Urinary bladder (tissue), 4 donors: Measurements from ENCODE around the gene RPUSD3. TPM values are rescaled to one million over a fixed set of nuclear protein-coding genes. Genes with fewer than 3 reads are reported as not detected.
A peak's percentile ranks its signal among the peaks of the same experiment; 100 is the strongest.

Experiments used
- DNase-seq: peaks from one replicate; pipeline ENCODE4 v3.0.0-alpha.2; 2015; ENCODE audit errors: extremely low spot score
- H3K27ac ChIP-seq: one replicate; pipeline ENCODE4 v1.5.1; 2013; ENCODE audit warnings: low read depth, mild to moderate bottlenecking, moderate library complexity
- H3K36me3 ChIP-seq: one replicate; pipeline ENCODE4 v1.6.1; 2013; ENCODE audit warnings: mild to moderate bottlenecking, moderate library complexity; ENCODE audit not compliant: insufficient read depth
- H3K4me1 ChIP-seq: one replicate; pipeline ENCODE4 v1.6.1; 2013; ENCODE audit warnings: mild to moderate bottlenecking, moderate library complexity; ENCODE audit not compliant: insufficient read depth
- H3K4me3 ChIP-seq: one replicate; pipeline ENCODE4 v1.5.1; 2013; ENCODE audit warnings: low read depth, low read length
- WGBS: extraction: QIAGEN DNeasy Blood & Tissue Kit; methylation state at CpG from one replicate; pipeline ENCODE4 v1.1.7; 2013; 5-methylcytosine and 5-hydroxymethylcytosine counted together
- polyA plus RNA-seq: library from polyadenylated mRNA; stranded (reverse); fragments of 200-250 nt; gene quantifications from one replicate; pipeline ENCODE4 v1.2.3, GENCODE V29; 2013
- total RNA-seq: library from RNA; depleted of rRNA; stranded (reverse); fragments of >200 nt; gene quantifications from one replicate; pipeline ENCODE4 v1.2.3, GENCODE V29; 2014
- donor health status: healthy with polysubstance abuse.
- donor health status: healthy.

RPUSD3 gene
- total and polyA plus RNA-seq, 2 donors = 14.4 to 39.6 TPM

DNA sequence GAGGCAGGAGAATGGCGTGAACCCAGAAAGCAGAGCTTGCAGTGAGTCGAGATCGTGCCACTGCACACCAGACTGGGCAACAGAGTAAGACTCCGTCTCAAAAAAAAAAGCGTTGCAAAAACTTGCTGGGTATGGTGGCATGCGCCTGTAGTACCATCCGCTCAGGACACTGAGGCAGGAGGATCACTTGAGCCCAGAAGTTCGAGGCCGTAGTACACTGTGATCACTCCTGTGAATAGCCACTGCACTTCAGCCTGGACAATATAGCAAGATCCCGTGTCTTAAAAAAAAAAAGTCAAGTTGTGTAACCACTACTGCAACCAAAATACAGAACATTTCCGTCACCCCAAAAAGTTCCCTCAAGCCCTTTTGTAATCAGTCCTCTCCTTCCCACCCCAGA lies 49.4 kb downstream of the RPUSD3 start:
- Histone ChIP-seq H3K4me3 (no peak overlapping the region), H3K36me3 (peaks cover 1% of the 10 kb centered on the region), H3K4me1 (no peaks in the 10 kb centered on the region), H3K27ac (no peak overlapping the region)
- 95% methylated on average over 11 of the region's 11 CpGs for WGBS
- DNase-seq = no peak

DNA sequence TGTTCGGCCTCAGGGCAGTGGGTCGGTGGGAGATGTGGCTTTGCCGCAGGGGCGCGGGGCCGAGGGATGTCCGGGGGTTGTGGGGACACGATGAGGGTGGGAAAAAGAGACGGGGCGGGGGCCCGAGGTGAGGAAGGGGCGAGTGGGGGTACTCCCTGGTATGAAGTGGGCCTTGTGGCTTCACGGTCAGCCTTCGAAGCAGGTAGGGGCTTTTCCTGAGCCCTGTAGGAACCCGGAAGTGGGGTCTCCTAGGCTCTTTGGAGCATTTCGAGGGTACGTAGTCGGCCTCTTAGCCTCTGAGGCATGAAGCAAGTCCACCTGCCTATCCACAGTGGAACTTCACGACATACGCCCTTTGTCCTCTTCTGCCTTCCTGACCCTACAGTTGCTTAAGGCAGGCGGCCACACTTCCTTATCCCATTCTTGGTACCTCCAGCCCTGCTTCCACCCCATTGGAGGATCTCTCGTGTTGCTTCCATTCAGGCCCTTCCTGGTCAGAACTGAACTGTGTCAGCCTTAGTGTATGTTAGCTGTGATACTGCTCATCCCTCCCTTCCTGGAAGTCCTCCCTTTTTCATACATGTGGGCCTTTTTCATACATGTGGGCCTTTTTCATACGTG lies 50.5 kb downstream of the RPUSD3 start:
- no peaks in the 10 kb centered on the region for H3K4me1 ChIP-seq

GRCh38 chr3:9792405-9793160 lies 51.2 kb downstream of the RPUSD3 start, which contains the start of the genes ARPC4 and TADA3:
TSS of gene ARPC4 (plus strand) at chr3:9793082. CDS start at chr3:9793122, 40 bp downstream.
TSS of gene TADA3 (minus strand) at chr3:9792473. CDS start at chr3:9791466, 1,007 bp downstream.
- H3K4me1 ChIP-seq = no peaks in the 10 kb centered on the region

More for the DNA sequence above, 50.5 kb downstream of the RPUSD3 start:
- peak overlapping the region; percentile 96 for H3K4me3 ChIP-seq
- WGBS = 2% methylated on average over 23 of the region's 23 CpGs
- peak overlapping the region; percentile 93 for H3K27ac ChIP-seq
- DNase-seq = no peak
- H3K36me3 ChIP-seq = peaks cover 1% of the 10 kb centered on the region

DNA sequence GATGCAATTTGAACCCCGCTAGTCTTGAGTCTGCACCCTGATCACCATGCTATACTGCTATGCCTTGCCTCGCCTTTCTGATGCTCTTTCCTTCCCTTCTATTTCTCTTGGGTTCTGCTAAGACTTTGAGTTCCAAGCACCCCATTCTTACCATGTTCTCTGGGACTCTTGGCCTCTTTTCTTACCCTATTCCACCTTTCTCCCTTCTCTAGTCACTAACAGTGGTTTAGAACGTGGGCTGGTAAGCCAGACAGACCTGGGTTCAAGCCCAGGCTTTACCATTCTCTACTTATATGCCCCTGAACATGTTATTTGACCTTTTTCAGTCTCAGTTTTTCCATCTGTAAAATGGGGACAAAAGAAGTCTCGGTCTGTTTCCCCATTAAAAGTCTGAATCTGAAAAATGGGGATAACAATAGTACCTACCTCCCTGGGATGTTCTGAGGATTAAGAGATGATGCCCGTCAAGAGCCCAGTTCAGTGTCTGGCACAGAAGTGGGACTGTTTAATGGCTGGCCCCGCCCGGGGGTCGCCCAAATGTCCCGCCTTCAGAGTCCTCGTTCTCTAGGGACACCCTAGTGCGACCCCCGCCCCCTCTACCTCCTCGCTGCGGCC lies 51.9 kb downstream of the RPUSD3 start:
- H3K4me1 ChIP-seq = no peaks in the 10 kb centered on the region
- WGBS = 14% methylated on average over 14 of the region's 14 CpGs
- peak overlapping the region; percentile 96 for H3K4me3 ChIP-seq
- peaks cover 5% of the 10 kb centered on the region for H3K36me3 ChIP-seq
- DNase-seq = no peak
- peak overlapping the region; percentile 96 for H3K27ac ChIP-seq

More at GRCh38 chr3:9792405-9793160, 51.2 kb downstream of the RPUSD3 start, which contains the start of the genes ARPC4 and TADA3:
- WGBS = under 1% methylated on average over 65 of the region's 65 CpGs
- Histone ChIP-seq H3K36me3 (peaks cover 2% of the 10 kb centered on the region), H3K27ac (peak within 1 kb of the TSS; percentile 96), H3K4me3 (peak within 1 kb of the TSS; percentile 96)
- DNase-seq = peak; percentile 91

DNA sequence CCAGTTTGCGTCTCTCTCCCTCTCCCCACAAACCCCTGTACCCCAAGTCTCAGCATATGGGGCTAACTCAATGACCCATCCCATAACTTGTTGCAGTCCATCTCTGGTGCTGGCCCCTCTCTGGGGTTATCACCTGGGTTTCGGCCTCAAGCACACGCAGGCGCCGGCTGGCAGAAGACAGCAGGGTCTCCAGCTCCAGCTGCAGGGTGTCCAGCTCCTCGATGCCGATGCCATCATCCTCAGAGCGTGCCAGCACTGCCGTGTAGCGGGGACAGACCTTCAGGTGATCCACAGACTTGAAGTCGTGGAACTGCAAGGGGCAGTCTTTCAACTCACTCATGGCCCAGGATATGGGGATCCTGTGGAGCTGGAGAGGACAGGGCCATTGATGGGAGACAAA lies 52.7 kb downstream of the RPUSD3 start:
- H3K4me3 ChIP-seq = no peak overlapping the region
- peaks cover 5% of the 10 kb centered on the region for H3K36me3 ChIP-seq

More for the DNA sequence above, 52.7 kb downstream of the RPUSD3 start:
- Histone ChIP-seq H3K4me1 (no peaks in the 10 kb centered on the region), H3K27ac (no peak overlapping the region)
- whole genome bisulfite sequencing = 86% methylated on average over 11 of the region's 11 CpGs
- no peak for DNase-seq

Other genes with a start within 250 kb of the RPUSD3 start
- gene MTMR14, start 194.5 kb downstream of the RPUSD3 start, total RNA-seq = 15.5 TPM
- gene MTMR14, start 194.5 kb downstream of the RPUSD3 start, polyA plus RNA-seq = 22.7 TPM
- not detected for gene CPNE9, start 140.2 kb downstream of the RPUSD3 start, total RNA-seq
- gene CPNE9, start 140.2 kb downstream of the RPUSD3 start, polyA plus RNA-seq = 0.18 TPM
- gene BRPF1, start 112.3 kb downstream of the RPUSD3 start, total RNA-seq = 11.0 TPM
- 13.8 TPM for gene BRPF1, start 112.3 kb downstream of the RPUSD3 start, polyA plus RNA-seq
- 32.1 TPM for gene OGG1, start 94.1 kb downstream of the RPUSD3 start, total RNA-seq
- 23.7 TPM for gene OGG1, start 94.1 kb downstream of the RPUSD3 start, polyA plus RNA-seq
- gene CAMK1, start 74.1 kb downstream of the RPUSD3 start, total RNA-seq = 28.7 TPM
- 42.2 TPM for gene CAMK1, start 74.1 kb downstream of the RPUSD3 start, polyA plus RNA-seq
- gene TADA3, start 51.5 kb downstream of the RPUSD3 start, total RNA-seq = 33.2 TPM
- 67.9 TPM for gene TADA3, start 51.5 kb downstream of the RPUSD3 start, polyA plus RNA-seq
- 75.6 TPM for gene ARPC4, start 50.9 kb downstream of the RPUSD3 start, total RNA-seq
- gene ARPC4, start 50.9 kb downstream of the RPUSD3 start, polyA plus RNA-seq = 128 TPM
- 63.3 TPM for gene TTLL3, start 33.7 kb downstream of the RPUSD3 start, total RNA-seq
- gene TTLL3, start 33.7 kb downstream of the RPUSD3 start, polyA plus RNA-seq = 36.2 TPM
- not detected for gene CIDEC, start 36.2 kb upstream of the RPUSD3 start, total RNA-seq
- 49.2 TPM for gene CIDEC, start 36.2 kb upstream of the RPUSD3 start, polyA plus RNA-seq
- gene JAGN1, start 46.6 kb upstream of the RPUSD3 start, total RNA-seq = 12.2 TPM
- 44.3 TPM for gene JAGN1, start 46.6 kb upstream of the RPUSD3 start, polyA plus RNA-seq
- gene IL17RE, start 58.8 kb upstream of the RPUSD3 start, total RNA-seq = 1.2 TPM
- 4.3 TPM for gene IL17RE, start 58.8 kb upstream of the RPUSD3 start, polyA plus RNA-seq
- gene IL17RC, start 73.1 kb upstream of the RPUSD3 start, total RNA-seq = 24.7 TPM
- gene IL17RC, start 73.1 kb upstream of the RPUSD3 start, polyA plus RNA-seq = 72.5 TPM
- gene CRELD1, start 89.8 kb upstream of the RPUSD3 start, total RNA-seq = 22.9 TPM
- 72.3 TPM for gene CRELD1, start 89.8 kb upstream of the RPUSD3 start, polyA plus RNA-seq
- gene PRRT3, start 108.4 kb upstream of the RPUSD3 start, total RNA-seq = 0.95 TPM
- gene PRRT3, start 108.4 kb upstream of the RPUSD3 start, polyA plus RNA-seq = 2.8 TPM
- 45.2 TPM for gene EMC3, start 142.8 kb upstream of the RPUSD3 start, total RNA-seq
- gene EMC3, start 142.8 kb upstream of the RPUSD3 start, polyA plus RNA-seq = 117 TPM
- gene FANCD2, start 182.4 kb upstream of the RPUSD3 start, total RNA-seq = 12.1 TPM
- gene FANCD2, start 182.4 kb upstream of the RPUSD3 start, polyA plus RNA-seq = 1.7 TPM